Keratinocyte (primary cell): Measurements from ENCODE around the gene PCMTD2.

Experiments
- EZH2 ChIP-seq: IDR thresholded peaks from one replicate; pipeline ENCODE4 v1.6.1; 2012; ENCODE audit warnings: inconsistent platforms, mild to moderate bottlenecking, low read length, moderate library complexity
- TF ChIP-seq, protein P1 (sequence below), 3 experiments: IDR thresholded peaks in 1 of 3; conservative IDR thresholded peaks in 1 of 3; optimal IDR thresholded peaks in 1 of 3; 2 replicates in 2 of 3; 3 replicates in 1 of 3; pipeline versions ENCODE3 to v1.5.1; 2011; ENCODE audit warnings: low read length in 3 of 3, mild to moderate bottlenecking in 3 of 3, moderate library complexity in 2 of 3, control low read depth in 1 of 3, inconsistent platforms in 1 of 3; ENCODE audit not compliant: insufficient read depth in 2 of 3; ENCODE audit errors: extremely low read depth in 1 of 3

GRCh38 chr20:64245746-64246595, 9.6 kb upstream of the PCMTD2 start:
- TF ChIP-seq, protein P1, sequence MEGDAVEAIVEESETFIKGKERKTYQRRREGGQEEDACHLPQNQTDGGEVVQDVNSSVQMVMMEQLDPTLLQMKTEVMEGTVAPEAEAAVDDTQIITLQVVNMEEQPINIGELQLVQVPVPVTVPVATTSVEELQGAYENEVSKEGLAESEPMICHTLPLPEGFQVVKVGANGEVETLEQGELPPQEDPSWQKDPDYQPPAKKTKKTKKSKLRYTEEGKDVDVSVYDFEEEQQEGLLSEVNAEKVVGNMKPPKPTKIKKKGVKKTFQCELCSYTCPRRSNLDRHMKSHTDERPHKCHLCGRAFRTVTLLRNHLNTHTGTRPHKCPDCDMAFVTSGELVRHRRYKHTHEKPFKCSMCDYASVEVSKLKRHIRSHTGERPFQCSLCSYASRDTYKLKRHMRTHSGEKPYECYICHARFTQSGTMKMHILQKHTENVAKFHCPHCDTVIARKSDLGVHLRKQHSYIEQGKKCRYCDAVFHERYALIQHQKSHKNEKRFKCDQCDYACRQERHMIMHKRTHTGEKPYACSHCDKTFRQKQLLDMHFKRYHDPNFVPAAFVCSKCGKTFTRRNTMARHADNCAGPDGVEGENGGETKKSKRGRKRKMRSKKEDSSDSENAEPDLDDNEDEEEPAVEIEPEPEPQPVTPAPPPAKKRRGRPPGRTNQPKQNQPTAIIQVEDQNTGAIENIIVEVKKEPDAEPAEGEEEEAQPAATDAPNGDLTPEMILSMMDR (optimal IDR thresholded peaks at IDR 0.05 in 1 of 3, IDR thresholded peaks at IDR 0.05 in 1 of 3, conservative IDR thresholded peaks at IDR 0.05 in 1 of 3; ENCODE audit: extremely low read depth in 1 of 3, insufficient read depth in 2 of 3, low read length in 3 of 3) = no peak
- TF ChIP-seq EZH2 = no peak
